Measurements from ENCODE around the gene XCR1.

XCR1 gene

GRCh38 chr3:45995236-45996192 lies 31.8 kb downstream of the XCR1 start, which contains the start of gene FYCO1:
Gene FYCO1 (minus strand): TSS chr3:45995824. CDS start chr3:45984910, 10,914 bp downstream.
- intact Hi-C loops (cut with DNase I; ENCODE audit: low total_unique reads) = no loop called here
- peaks cover 0 to 50% (median 42%) of the 10 kb centered on the region in 4 donors for H3K4me1 ChIP-seq
- H3K27ac ChIP-seq = peak within 1 kb of the TSS; percentile 99
- peak within 1 kb of the TSS; percentile 87 to 90 for H3K4me3 ChIP-seq
- no peaks in the 10 kb centered on the region for H3K36me3 ChIP-seq
- no peaks in the 10 kb centered on the region for H3K9me3 ChIP-seq
- TF ChIP-seq CTCF (IDR thresholded peaks at IDR 0.05) = peak in 1 of 2 experiments; percentile 9
- DNase-seq = peak; percentile 95 to 97
- no peaks in the 10 kb centered on the region for H3K27me3 ChIP-seq

GRCh38 chr3:45994419-45995235 lies 32.7 kb downstream of the XCR1 start:
- DNase-seq = no peak
- Histone ChIP-seq H3K36me3 (no peaks in the 10 kb centered on the region), H3K27me3 (no peaks in the 10 kb centered on the region), H3K4me1 (peaks cover 0 to 59% (median 48%) of the 10 kb centered on the region in 4 donors), H3K27ac (peak overlapping the region; percentile 99), H3K4me3 (peak overlapping the region; percentile 87 to 90), H3K9me3 (no peaks in the 10 kb centered on the region)
- no peak for TF ChIP-seq CTCF (IDR thresholded peaks at IDR 0.05)
- intact Hi-C loops (cut with DNase I; ENCODE audit: low total_unique reads) = no loop called here

GRCh38 chr3:45993421-45994027 lies 33.8 kb downstream of the XCR1 start:
- H3K36me3 ChIP-seq = no peaks in the 10 kb centered on the region
- H3K4me1 ChIP-seq = peaks cover 0 to 70% (median 59%) of the 10 kb centered on the region in 4 donors
- no peak overlapping the region for H3K4me3 ChIP-seq
- no peak for DNase-seq
- peak overlapping the region; percentile 99 for H3K27ac ChIP-seq
- no peak for TF ChIP-seq CTCF (IDR thresholded peaks at IDR 0.05)
- H3K9me3 ChIP-seq = no peaks in the 10 kb centered on the region
- intact Hi-C loops (cut with DNase I; ENCODE audit: low total_unique reads) = no loop called here
- H3K27me3 ChIP-seq = no peaks in the 10 kb centered on the region

- H3K4me1 ChIP-seq = peaks cover 0 to 77% (median 66%) of the 10 kb centered on the region in 4 donors
- H3K9me3 ChIP-seq = no peaks in the 10 kb centered on the region
- no peaks in the 10 kb centered on the region for H3K36me3 ChIP-seq
- no peak overlapping the region for H3K4me3 ChIP-seq
- intact Hi-C loops (cut with DNase I; ENCODE audit: low total_unique reads) = no loop called here
- TF ChIP-seq CTCF (IDR thresholded peaks at IDR 0.05) = no peak
- H3K27me3 ChIP-seq = no peaks in the 10 kb centered on the region
- DNase-seq = no peak
- H3K27ac ChIP-seq = peak overlapping the region; percentile 99
Observed at GRCh38 chr3:45992821-45993221, 34.5 kb downstream of the XCR1 start.

GRCh38 chr3:45992133-45992729 lies 35.1 kb downstream of the XCR1 start:
- no peak for TF ChIP-seq CTCF (IDR thresholded peaks at IDR 0.05)
- Histone ChIP-seq H3K36me3 (no peaks in the 10 kb centered on the region), H3K9me3 (no peaks in the 10 kb centered on the region), H3K27ac (peak overlapping the region; percentile 99), H3K4me1 (peaks cover 0 to 83% (median 72%) of the 10 kb centered on the region in 4 donors), H3K4me3 (no peak overlapping the region), H3K27me3 (no peaks in the 10 kb centered on the region)
- peak in 1 of 2 donors; percentile 73 for DNase-seq
- intact Hi-C loops (cut with DNase I; ENCODE audit: low total_unique reads) = no loop called here
